ENCODE results near the gene E2F3. TPM values are rescaled to one million over a fixed set of nuclear protein-coding genes. Genes with fewer than 3 reads are reported as not detected.

Gene E2F3
- total RNA-seq, 4 donors from 2014 or later = 1.8 to 5.5 (median 3.3) TPM

GRCh38 chr6:20539387-20539786 is 137.7 kb downstream of the E2F3 start:
- no peak overlapping the region for H3K27ac ChIP-seq
- no peaks in the 10 kb centered on the region for H3K27me3 ChIP-seq
- no peaks in the 10 kb centered on the region for H3K36me3 ChIP-seq
- DNase-seq = no peak
- no peak for TF ChIP-seq POLR2A (IDR thresholded peaks at IDR 0.05)
- TF ChIP-seq, protein P1, sequence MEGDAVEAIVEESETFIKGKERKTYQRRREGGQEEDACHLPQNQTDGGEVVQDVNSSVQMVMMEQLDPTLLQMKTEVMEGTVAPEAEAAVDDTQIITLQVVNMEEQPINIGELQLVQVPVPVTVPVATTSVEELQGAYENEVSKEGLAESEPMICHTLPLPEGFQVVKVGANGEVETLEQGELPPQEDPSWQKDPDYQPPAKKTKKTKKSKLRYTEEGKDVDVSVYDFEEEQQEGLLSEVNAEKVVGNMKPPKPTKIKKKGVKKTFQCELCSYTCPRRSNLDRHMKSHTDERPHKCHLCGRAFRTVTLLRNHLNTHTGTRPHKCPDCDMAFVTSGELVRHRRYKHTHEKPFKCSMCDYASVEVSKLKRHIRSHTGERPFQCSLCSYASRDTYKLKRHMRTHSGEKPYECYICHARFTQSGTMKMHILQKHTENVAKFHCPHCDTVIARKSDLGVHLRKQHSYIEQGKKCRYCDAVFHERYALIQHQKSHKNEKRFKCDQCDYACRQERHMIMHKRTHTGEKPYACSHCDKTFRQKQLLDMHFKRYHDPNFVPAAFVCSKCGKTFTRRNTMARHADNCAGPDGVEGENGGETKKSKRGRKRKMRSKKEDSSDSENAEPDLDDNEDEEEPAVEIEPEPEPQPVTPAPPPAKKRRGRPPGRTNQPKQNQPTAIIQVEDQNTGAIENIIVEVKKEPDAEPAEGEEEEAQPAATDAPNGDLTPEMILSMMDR (IDR thresholded peaks at IDR 0.05) = no peak
- intact Hi-C loops (cut with DNase I; ENCODE audit: low total_unique reads) = no loop called here
- H3K4me1 ChIP-seq = peaks cover 0 to 6% of the 10 kb centered on the region in 2 donors
- no peaks in the 10 kb centered on the region for H3K9me3 ChIP-seq
- no peak overlapping the region for H3K4me3 ChIP-seq

GRCh38 chr6:20540683-20541082 is 139.0 kb downstream of the E2F3 start:
- intact Hi-C loops (cut with DNase I; ENCODE audit: low total_unique reads) = no loop called here
- Histone ChIP-seq H3K4me1 (peaks cover 0 to 6% of the 10 kb centered on the region in 2 donors), H3K9me3 (no peaks in the 10 kb centered on the region), H3K27ac (no peak overlapping the region), H3K27me3 (no peaks in the 10 kb centered on the region), H3K36me3 (no peaks in the 10 kb centered on the region), H3K4me3 (no peak overlapping the region)
- TF ChIP-seq POLR2A (IDR thresholded peaks at IDR 0.05) = no peak
- TF ChIP-seq, protein P1 (IDR thresholded peaks at IDR 0.05) = no peak
- DNase-seq = no peak

DNA sequence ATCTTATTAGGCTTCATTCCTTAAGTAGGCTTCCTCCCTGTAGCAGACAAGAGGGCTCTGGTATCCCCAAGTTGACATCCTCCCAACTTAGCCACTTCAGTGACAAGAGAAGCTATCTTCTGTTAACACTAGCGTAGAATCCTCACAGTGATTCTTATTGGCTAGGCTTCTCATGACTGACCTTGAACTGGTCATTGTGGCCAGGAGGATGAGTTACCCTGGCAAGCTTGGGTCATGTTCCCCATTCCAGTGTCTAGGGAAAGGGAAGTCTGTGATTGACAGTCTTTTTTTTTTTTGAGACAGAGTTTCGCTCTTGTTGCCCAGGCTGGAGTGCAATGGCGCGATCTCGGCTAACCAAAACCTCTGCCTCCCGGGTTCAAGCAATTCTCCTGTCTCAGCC is 139.7 kb downstream of the E2F3 start:
- H3K27ac ChIP-seq = no peak overlapping the region

GRCh38 chr6:20542927-20543602 is 141.4 kb downstream of the E2F3 start:
- no peaks in the 10 kb centered on the region for H3K9me3 ChIP-seq
- H3K27me3 ChIP-seq = no peaks in the 10 kb centered on the region
- TF ChIP-seq, protein P1 (IDR thresholded peaks at IDR 0.05) = no peak
- TF ChIP-seq POLR2A (IDR thresholded peaks at IDR 0.05) = no peak
- intact Hi-C loops (cut with DNase I; ENCODE audit: low total_unique reads) = no loop called here
- H3K4me1 ChIP-seq = peaks cover 0 to 6% of the 10 kb centered on the region in 2 donors
- DNase-seq = no peak
- no peaks in the 10 kb centered on the region for H3K36me3 ChIP-seq
- H3K27ac ChIP-seq = no peak overlapping the region
- no peak overlapping the region for H3K4me3 ChIP-seq

More for the DNA sequence above, 139.7 kb downstream of the E2F3 start:
- H3K36me3 ChIP-seq = no peaks in the 10 kb centered on the region
- H3K4me1 ChIP-seq = peaks cover 0 to 6% of the 10 kb centered on the region in 2 donors
- intact Hi-C loops (cut with DNase I; ENCODE audit: low total_unique reads) = no loop called here
- TF ChIP-seq, protein P1 (IDR thresholded peaks at IDR 0.05) = no peak
- TF ChIP-seq POLR2A (IDR thresholded peaks at IDR 0.05) = no peak
- H3K4me3 ChIP-seq = no peak overlapping the region
- no peaks in the 10 kb centered on the region for H3K9me3 ChIP-seq
- no peaks in the 10 kb centered on the region for H3K27me3 ChIP-seq
- no peak for DNase-seq

Small RNA genes within 50 kb of the gene (small RNA-seq; reads per million reads assigned to genes)
- gene RF00019 (not detected), gene RNU6-141P (not detected)

Other genes with a start within 250 kb of the E2F3 start
- 10 to 100 TPM in 3 of 4 donors, 1 to 10 TPM in 1; 6.8 to 33.5 (median 25.9) TPM for gene MBOAT1, start 189.4 kb upstream of the E2F3 start, total RNA-seq
- gene CDKAL1, start 132.6 kb downstream of the E2F3 start, total RNA-seq = 10 to 100 TPM in 3 of 4 donors, 1 to 10 TPM in 1; 5.0 to 51.7 (median 18.9) TPM

All from uterus (tissue), 4 donors.